ENCODE results near the gene BIRC2. TPM values are rescaled to one million over a fixed set of nuclear protein-coding genes. Genes with fewer than 3 reads are reported as not detected.

Gene BIRC2
- total RNA-seq, 1 experiment from 2014 or later = 32.6 TPM

- Histone ChIP-seq H3K9ac (ENCODE audit: low read length) (no peak overlapping the region), H3K9me3 (ENCODE audit: control insufficient read depth in 1 of 2, insufficient read depth in 1 of 2, low read depth in 1 of 2, low read length in 2 of 2) (no peaks in the 10 kb centered on the region), H3K27ac (ENCODE audit: low read depth, low read length) (no peak overlapping the region), H3K4me2 (ENCODE audit: low read length) (no peak overlapping the region), H3K4me1 (ENCODE audit: control insufficient read depth in 1 of 2, insufficient read depth in 2 of 2, low read length in 2 of 2) (no peaks in the 10 kb centered on the region), H4K20me1 (ENCODE audit: insufficient read depth) (no peaks in the 10 kb centered on the region), H3K4me3 (replicated peaks in 1 of 2; ENCODE audit: low read depth in 1 of 2, low read length in 2 of 2) (no peak overlapping the region), H3K79me2 (ENCODE audit: insufficient read depth, low read length) (peaks cover 37% of the 10 kb centered on the region), H3K36me3 (ENCODE audit: control insufficient read depth in 1 of 2, insufficient read depth in 2 of 2, low read length in 2 of 2) (peaks cover 15 to 31% of the 10 kb centered on the region in 2 experiments), H3K9me2 (ENCODE audit: insufficient read depth) (no peaks in the 10 kb centered on the region), H2AFZ (ENCODE audit: low read depth, low read length, poor library complexity, severe bottlenecking) (no peak overlapping the region), H3K27me3 (ENCODE audit: insufficient read depth, low read length) (no peaks in the 10 kb centered on the region)
- BruUV-seq (replicated peaks) = no TSS peak
- ATAC-seq = no peak; the same call in 1 of the 2 replicates
- intact Hi-C loops (cut with micrococcal nuclease) = no loop called here
- ChIA-PET CTCF (no interaction called here), RAD21 (ENCODE audit: low non-redundant PET in 1 of 2, low total read pairs in 2 of 2, uncharacterized antibody in 2 of 2, unreplicated experiment in 2 of 2) (no interaction called here), POLR2A (no interaction called here)
- no peak for DNase-seq (ENCODE audit: low read depth, low spot score)
- no peak for TF ChIP-seq CEBPB (IDR thresholded peaks at IDR 0.05; ENCODE audit: low read depth)
- no peak for TF ChIP-seq SRF (IDR thresholded peaks at IDR 0.05; ENCODE audit: low read depth)
- TF ChIP-seq CTCF (IDR thresholded peaks at IDR 0.05 in 2 of 3, conservative IDR thresholded peaks at IDR 0.05 in 1 of 3; ENCODE audit: borderline replicate concordance in 1 of 3, insufficient read depth in 1 of 3, low read depth in 2 of 3, low read length in 2 of 3) = no peak
- no peak for TF ChIP-seq ZFX (IDR thresholded peaks at IDR 0.05)
- TF ChIP-seq POLR2A (IDR thresholded peaks at IDR 0.05; ENCODE audit: borderline replicate concordance, extremely low read depth, insufficient read depth, insufficient read length) = no peak
- TF ChIP-seq RAD21 (IDR thresholded peaks at IDR 0.05; ENCODE audit: low read depth) = no peak
- no peak for TF ChIP-seq ELF1 (IDR thresholded peaks at IDR 0.05; ENCODE audit: borderline replicate concordance, low read depth)
- TF ChIP-seq EGR1 (IDR thresholded peaks at IDR 0.05; ENCODE audit: low read depth) = no peak
- TF ChIP-seq SIN3A (IDR thresholded peaks at IDR 0.05; ENCODE audit: low read depth) = no peak
- TF ChIP-seq, protein P1, sequence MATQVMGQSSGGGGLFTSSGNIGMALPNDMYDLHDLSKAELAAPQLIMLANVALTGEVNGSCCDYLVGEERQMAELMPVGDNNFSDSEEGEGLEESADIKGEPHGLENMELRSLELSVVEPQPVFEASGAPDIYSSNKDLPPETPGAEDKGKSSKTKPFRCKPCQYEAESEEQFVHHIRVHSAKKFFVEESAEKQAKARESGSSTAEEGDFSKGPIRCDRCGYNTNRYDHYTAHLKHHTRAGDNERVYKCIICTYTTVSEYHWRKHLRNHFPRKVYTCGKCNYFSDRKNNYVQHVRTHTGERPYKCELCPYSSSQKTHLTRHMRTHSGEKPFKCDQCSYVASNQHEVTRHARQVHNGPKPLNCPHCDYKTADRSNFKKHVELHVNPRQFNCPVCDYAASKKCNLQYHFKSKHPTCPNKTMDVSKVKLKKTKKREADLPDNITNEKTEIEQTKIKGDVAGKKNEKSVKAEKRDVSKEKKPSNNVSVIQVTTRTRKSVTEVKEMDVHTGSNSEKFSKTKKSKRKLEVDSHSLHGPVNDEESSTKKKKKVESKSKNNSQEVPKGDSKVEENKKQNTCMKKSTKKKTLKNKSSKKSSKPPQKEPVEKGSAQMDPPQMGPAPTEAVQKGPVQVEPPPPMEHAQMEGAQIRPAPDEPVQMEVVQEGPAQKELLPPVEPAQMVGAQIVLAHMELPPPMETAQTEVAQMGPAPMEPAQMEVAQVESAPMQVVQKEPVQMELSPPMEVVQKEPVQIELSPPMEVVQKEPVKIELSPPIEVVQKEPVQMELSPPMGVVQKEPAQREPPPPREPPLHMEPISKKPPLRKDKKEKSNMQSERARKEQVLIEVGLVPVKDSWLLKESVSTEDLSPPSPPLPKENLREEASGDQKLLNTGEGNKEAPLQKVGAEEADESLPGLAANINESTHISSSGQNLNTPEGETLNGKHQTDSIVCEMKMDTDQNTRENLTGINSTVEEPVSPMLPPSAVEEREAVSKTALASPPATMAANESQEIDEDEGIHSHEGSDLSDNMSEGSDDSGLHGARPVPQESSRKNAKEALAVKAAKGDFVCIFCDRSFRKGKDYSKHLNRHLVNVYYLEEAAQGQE (IDR thresholded peaks at IDR 0.05; ENCODE audit: low read depth) = no peak
Measured at GRCh38 chr11:102361086-102362031, 14.3 kb downstream of the BIRC2 start.

Measured in HCT116 (cell line).